GM19238 (cell line): Measurements from ENCODE around the gene RAMP3.
"Not testable (repeated sequence)": the region's sequence is repeated elsewhere in the genome, so short reads cannot be mapped to it uniquely, and the experiment has no call there.

Source experiments
- DNase-seq: peaks from one replicate; pipeline ENCODE4 v3.0.0; 2011; ENCODE audit warnings: low spot score; ENCODE audit not compliant: insufficient read length

RAMP3 gene, protein sequence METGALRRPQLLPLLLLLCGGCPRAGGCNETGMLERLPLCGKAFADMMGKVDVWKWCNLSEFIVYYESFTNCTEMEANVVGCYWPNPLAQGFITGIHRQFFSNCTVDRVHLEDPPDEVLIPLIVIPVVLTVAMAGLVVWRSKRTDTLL

DNA sequence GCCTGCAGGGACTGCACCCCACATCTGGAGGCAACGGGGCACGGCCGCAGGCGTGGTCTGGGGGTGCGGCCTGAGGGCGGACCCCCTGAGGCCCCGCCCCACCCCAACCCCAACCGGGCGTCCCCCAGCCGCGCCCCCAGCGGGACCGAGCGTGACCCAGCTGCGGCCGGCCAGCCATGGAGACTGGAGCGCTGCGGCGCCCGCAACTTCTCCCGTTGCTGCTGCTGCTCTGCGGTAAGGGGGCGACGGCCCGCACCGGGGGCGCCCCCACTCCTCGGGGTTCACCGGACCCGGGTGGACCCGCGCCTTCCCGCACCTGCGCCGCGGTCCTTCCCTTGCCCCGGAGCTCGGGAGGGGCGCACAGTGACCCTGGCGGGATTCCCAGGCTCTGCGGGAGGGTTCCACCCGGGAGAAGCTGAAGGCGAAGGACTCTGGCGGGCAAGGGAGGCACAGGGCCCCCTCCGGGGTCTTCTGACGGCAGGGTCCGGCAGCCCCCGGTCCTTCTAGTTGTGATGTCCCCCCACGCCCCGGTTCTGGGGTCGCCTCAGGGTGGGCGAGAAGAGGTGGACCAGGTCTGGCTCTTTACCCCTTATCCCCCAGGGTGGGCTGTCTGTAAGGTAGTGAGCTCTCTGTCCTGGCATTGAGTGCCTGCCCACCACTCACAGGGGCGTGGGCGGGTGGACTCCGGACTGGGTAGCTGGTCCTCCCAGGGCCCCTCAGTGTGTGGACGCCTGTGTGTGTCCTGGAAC, at the start of gene RAMP3:
TSS of gene RAMP3 (plus strand) at position 139 of the 749 bp plus-strand sequence. CDS start at position 177, 38 bp downstream.
- DNase-seq, result no peak

- no peak for DNase-seq
These were observed 48.7 kb upstream of the RAMP3 start for GRCh38 chr7:45108863-45109262.

GRCh38 chr7:45111298-45112223, 46.0 kb upstream of the RAMP3 start, which contains the start of gene TBRG4:
TSS of gene TBRG4 (minus strand) at chr7:45111697. CDS start at chr7:45109237, 2,460 bp downstream.
- DNase-seq, result peak; percentile 92

DNA sequence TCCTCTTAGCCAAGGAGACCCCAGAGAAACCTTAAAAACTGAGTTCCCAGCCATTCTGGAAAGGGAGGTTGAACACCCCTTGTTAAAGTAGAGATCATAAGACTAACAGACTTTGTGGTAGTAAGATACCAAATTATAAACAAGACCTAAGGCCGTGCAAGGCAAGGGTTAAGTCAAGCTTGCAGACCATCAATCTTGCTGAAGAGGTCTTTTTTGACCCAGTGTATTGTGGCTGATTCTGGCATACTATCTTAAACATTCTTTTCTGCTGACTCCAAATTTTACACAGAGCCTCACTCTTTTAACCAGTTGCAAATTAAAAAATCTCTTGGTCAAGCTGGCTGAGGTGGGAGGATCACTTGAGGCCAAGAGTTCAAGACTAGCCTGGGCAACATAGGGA, 44.9 kb upstream of the RAMP3 start:
- no peak for DNase-seq

DNA sequence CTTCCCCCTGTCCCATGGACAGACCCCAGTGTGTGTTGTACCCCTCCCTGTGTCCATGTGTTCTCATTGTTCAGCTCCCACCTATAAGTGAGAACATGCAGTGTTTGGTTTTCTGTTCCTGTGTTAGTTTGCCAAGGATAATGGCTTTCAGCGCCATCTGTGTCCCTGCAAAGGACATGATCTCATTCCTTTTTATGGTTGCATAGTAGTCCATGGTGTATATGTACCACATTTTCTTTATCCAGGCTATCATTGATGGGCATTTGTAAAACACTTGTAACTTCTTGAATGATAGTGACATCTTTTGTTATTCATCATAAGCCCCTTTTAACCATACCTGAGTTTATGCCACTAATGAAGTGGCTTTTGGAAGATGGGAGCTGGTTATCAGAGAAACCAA, 43.3 kb upstream of the RAMP3 start:
- not testable (repeated sequence) for DNase-seq

GRCh38 chr7:45114926-45115325, 42.7 kb upstream of the RAMP3 start:
- no peak for DNase-seq

- DNase-seq, result no peak
These were observed 41.5 kb upstream of the RAMP3 start for GRCh38 chr7:45116048-45116447.

DNA sequence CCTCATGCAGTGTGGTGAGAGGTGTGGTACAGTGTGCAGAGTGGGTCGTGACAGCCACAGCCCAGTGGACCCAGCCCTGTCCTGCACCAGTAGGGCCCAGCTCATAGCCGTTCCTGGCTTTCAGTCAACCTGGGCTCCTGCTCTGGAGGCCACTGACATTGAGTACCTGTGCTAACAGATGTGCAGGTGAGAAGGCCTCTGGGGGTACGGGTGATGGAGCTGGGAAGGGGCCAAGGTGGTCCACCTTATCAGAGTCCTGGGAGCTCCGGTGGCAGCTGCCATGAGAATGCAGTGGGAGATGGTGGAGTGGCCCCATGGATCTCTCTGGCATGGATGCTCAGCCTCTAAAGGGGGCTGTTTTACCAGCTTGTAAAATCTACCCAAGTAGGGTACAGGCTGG, 40.0 kb upstream of the RAMP3 start:
- DNase-seq, result no peak

DNA sequence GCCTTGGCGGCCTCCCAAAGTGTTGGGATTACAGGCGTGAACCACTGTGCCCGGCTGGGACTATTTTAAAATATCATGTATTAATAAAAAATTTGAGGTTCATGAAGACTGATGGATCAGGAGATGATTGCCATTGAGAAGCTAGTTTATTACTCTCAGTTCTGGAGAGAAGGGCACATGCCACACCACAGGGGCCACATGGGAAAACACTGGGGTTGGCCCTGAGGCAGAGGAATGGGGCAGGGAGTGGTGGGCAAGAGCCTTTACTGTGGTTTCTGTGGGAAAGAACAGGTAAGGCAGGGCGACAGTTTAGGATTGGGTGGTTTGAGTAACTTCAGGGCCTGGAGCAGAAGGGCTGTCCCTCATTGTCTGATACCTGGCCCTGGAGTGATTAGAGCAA, 39.3 kb upstream of the RAMP3 start:
- DNase-seq, result no peak

- DNase-seq, result no peak
These were observed 38.7 kb upstream of the RAMP3 start for GRCh38 chr7:45118889-45119331.

DNA sequence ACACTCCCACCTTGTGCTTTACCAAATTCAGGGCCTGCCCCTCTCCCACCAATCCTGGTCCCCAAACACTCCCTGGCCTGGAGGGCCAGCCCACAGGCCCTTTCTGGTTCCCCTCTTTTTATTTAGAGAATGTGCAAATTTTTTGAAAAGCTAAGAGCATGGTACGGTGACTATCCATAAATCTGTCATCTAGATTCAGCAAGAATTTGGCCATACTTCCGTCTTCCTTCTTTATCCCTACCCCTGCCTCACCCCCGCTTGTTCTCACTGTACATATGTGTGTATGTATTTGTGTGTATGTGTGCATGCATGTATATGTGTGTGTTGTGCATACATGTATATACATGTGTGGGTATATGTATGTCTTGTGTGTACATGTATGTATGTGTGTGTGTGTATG, 38.0 kb upstream of the RAMP3 start:
- no peak for DNase-seq

GRCh38 chr7:45122975-45123860, 34.4 kb upstream of the RAMP3 start:
- DNase-seq, result no peak

GRCh38 chr7:45123913-45124710, 33.5 kb upstream of the RAMP3 start:
- DNase-seq, result no peak

DNA sequence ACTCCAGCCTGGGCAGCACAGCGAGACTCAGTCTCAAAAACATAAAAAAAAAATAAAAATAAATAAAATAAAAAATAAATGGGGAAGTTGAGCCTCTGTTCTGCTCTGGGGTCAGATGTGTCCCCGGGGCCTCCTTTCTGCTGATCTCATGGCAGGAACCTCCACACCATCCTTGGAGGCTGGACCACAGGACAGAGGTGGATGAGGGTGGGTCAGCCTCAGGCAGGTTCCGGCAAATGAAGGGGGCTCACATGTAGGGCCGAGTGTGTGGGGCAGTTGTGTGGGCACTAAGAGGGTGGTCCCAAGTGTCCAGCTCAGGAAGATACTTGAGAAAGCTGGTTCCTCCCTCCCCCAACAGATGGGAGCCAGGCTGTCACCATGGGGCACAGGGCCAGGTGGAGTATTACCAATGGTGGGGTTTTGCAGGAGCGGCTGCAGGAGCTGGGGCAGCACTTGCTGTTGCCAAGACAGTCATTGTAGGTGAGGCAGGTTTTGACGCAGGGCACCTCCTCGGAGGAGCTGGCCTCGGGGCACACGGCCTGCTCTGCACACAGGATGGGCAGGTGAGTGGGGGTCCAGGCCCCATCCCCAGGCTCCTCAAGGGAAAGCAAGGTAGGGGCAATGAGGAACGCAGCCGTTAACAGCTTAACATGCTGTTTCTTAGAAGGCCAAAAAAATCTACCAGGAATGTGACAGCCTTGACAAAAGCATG, 32.2 kb upstream of the RAMP3 start:
- no peak for DNase-seq

- no peak for DNase-seq
These were observed 31.4 kb upstream of the RAMP3 start for GRCh38 chr7:45126201-45126600.

DNA sequence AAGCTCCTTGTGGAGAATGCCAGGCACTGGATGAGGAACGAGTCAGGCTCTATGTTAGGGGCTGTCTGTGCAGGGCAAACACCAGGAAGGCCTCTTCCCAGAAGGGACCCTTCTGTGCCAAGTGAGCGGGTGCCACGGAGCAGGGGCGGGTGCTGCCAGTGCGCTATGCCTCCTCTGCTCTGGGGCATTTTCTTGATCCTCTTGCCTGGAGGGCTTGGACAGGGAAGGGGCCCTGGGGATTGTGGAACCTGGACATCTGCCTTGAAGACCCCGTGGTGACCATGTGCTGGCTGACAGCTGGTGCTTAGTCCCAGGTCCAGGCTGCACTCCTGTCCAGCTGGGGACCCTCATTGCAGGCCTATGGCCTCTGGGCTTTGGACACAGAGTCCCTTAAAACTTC, 30.7 kb upstream of the RAMP3 start:
- DNase-seq, result no peak

DNA sequence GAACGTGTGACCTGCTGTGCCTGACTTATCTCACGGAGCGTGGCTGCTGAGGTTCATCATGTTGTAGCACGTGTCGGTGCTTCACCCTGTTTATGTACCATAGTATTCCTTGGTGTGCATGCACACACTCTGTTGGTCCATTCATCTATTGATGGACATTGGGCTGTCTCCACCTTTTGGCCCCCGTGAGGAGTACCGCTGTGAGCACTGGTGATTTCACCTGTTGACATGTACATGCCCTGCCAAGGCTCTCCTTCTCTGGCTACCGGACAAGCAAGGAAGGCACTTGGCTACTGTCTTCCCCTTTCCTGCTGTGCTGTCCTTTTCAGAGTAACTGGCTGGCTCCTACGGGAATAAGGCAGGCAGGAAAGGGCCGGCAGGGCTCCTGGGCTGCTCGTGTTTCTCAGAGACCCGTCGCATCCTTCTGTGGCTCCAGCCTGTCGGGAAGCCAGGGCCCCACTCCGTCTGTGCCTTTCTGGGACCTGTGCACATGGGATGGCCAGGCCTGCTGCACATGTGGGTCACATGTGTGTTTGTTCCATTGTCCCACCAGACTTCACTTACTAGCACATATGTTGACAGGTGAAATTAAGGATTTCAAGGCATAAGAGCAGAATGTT, 28.3 kb upstream of the RAMP3 start:
- DNase-seq, result no peak

DNA sequence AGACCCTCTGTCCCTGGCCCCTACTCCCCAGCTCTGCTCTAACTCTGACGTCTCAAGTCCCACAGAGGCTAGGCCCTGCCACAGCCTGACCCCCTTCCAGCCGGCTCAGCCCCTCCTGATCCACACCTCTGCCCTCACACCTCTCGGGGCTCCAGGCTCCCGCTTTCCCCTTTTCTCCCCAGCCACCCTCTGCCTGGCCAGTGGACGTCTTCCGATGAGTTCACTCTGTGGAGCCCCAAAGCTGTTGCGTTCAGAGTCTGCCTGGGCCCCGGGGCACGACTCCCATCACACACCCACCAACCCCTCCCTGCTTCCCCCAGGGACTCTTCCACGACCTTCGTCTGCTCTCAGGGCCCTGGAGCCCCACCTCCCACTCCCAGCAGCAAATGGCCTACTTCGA, 27.7 kb upstream of the RAMP3 start:
- no peak for DNase-seq

GRCh38 chr7:45130910-45131309, 26.7 kb upstream of the RAMP3 start:
- DNase-seq, result no peak
